SK-N-SH (cell line): ENCODE results near the gene MLC1. TPM values are rescaled to one million over a fixed set of nuclear protein-coding genes. Genes with fewer than 3 reads are reported as not detected.

Experiments
- CTCF ChIA-PET: fragments of 300-600, 350-600 bp; formaldehyde crosslinking; extraction: SDS; loops from one replicate; lab custom pipeline; 2021; lab: Yijun Ruan, JAX
- POLR2A ChIA-PET: fragments of 350-600 bp; sonication (Branson Sonifier 250); formaldehyde crosslinking; extraction: SDS; loops from one replicate; lab custom pipeline; 2020; ENCODE audit warnings: antibody characterized with exemption, inconsistent platforms; lab: Yijun Ruan, JAX
- DNase-seq: peaks from one replicate; pipeline ENCODE4 v3.0.0; 2012
- H2AFZ ChIP-seq: fragments of 200-600 bp; sonication (generic); 2 replicates; pipeline ENCODE4 v1.8.1; 2016; ENCODE audit warnings: antibody characterized with exemption, mild to moderate bottlenecking, low read depth
- H3F3A ChIP-seq: fragments of 200-600 bp; sonication (generic); replicated peaks from 2 replicates; pipeline ENCODE3; 2016; ENCODE audit warnings: antibody characterized with exemption, mild to moderate bottlenecking; ENCODE audit not compliant: insufficient read depth
- H3K27ac ChIP-seq, 2 experiments: fragments of 200-500 bp in 1 of 2; fragments of 200-600 bp in 1 of 2; sonication (Bioruptor generic) in 1 of 2; sonication (generic), shearing (Covaris generic) in 1 of 2; 2 replicates each; pipeline versions ENCODE4 v1.5.1 to v1.6.1; 2014 to 2016; ENCODE audit warnings: low read depth in 2 of 2, inconsistent platforms in 1 of 2, low read length in 1 of 2, mild to moderate bottlenecking in 1 of 2, mixed read lengths in 1 of 2
- H3K27me3 ChIP-seq: fragments of 200-600 bp; sonication (generic), shearing (Covaris generic); 2 replicates; pipeline ENCODE4 v1.6.1; 2016; ENCODE audit warnings: mixed run types; ENCODE audit not compliant: insufficient read depth
- H3K36me3 ChIP-seq, 2 experiments: fragments of 200-500 bp in 1 of 2; fragments of 200-600 bp in 1 of 2; sonication (Bioruptor generic) in 1 of 2; sonication (generic) in 1 of 2; replicated peaks in 1 of 2; 2 replicates each; pipeline versions ENCODE3 to v1.5.1; 2014 to 2016; ENCODE audit warnings: low read length in 1 of 2, mild to moderate bottlenecking in 1 of 2; ENCODE audit not compliant: insufficient read depth in 2 of 2, control insufficient read depth in 1 of 2
- H3K4me1 ChIP-seq, 2 experiments: fragments of 200-500 bp in 1 of 2; fragments of 200-600 bp in 1 of 2; sonication (Bioruptor generic) in 1 of 2; sonication (generic), shearing (Covaris generic) in 1 of 2; 2 replicates each; pipeline versions ENCODE4 v1.5.1 to v1.6.1; 2014 to 2016; ENCODE audit warnings: low read depth in 1 of 2, low read length in 1 of 2, mixed run types in 1 of 2; ENCODE audit not compliant: insufficient read depth in 2 of 2, control insufficient read depth in 1 of 2
- H3K4me2 ChIP-seq: fragments of 200-600 bp; sonication (generic), shearing (Covaris generic); 2 replicates; pipeline ENCODE4 v1.6.1; 2017; ENCODE audit warnings: mixed run types
- H3K4me3 ChIP-seq, 2 experiments: fragments of 200-500 bp in 1 of 2; fragments of 200-600 bp in 1 of 2; sonication (Bioruptor generic) in 1 of 2; sonication (generic), shearing (Covaris generic) in 1 of 2; 2 replicates each; pipeline versions ENCODE4 v1.5.1 to v1.8.1; 2014 to 2016; ENCODE audit warnings: low read depth in 2 of 2, inconsistent platforms in 1 of 2, low read length in 1 of 2, mild to moderate bottlenecking in 1 of 2, mixed read lengths in 1 of 2, moderate library complexity in 1 of 2
- H3K79me2 ChIP-seq: fragments of 200-600 bp; sonication (generic); 2 replicates; pipeline ENCODE4 v1.8.1; 2017; ENCODE audit warnings: mild to moderate bottlenecking; ENCODE audit not compliant: insufficient read depth
- H3K9ac ChIP-seq: fragments of 200-600 bp; sonication (generic); 2 replicates; pipeline ENCODE4 v1.6.1; 2017; ENCODE audit warnings: mixed run types
- H3K9me2 ChIP-seq: fragments of 200-600 bp; sonication (generic); 2 replicates; pipeline ENCODE4 v1.6.1; 2017; ENCODE audit warnings: mixed run types
- H3K9me3 ChIP-seq: fragments of 200-600 bp; sonication (generic); 2 replicates; pipeline ENCODE4 v1.6.1; 2017; ENCODE audit warnings: mixed run types, mild to moderate bottlenecking, moderate library complexity
- H4K20me1 ChIP-seq: fragments of 200-600 bp; sonication (generic); 2 replicates; pipeline ENCODE4 v1.6.1; 2017; ENCODE audit warnings: mild to moderate bottlenecking, mixed run types; ENCODE audit not compliant: insufficient read depth
- CTCF ChIP-seq: fragments of 200-600 bp; sonication (generic); IDR thresholded peaks from 2 replicates; pipeline ENCODE4 v1.6.1; 2017; ENCODE audit warnings: antibody characterized with exemption, mild to moderate bottlenecking, moderate library complexity
- GABPA ChIP-seq: IDR thresholded peaks from 2 replicates; pipeline ENCODE4 v1.4.0; 2012; ENCODE audit warnings: low read depth, mild to moderate bottlenecking
- MEF2A ChIP-seq: IDR thresholded peaks from 2 replicates; pipeline ENCODE4 v1.4.0; 2012; ENCODE audit warnings: low read depth, borderline replicate concordance
- NFIC ChIP-seq: IDR thresholded peaks from 2 replicates; pipeline ENCODE4 v1.4.0; 2012; ENCODE audit warnings: borderline replicate concordance
- REST ChIP-seq: IDR thresholded peaks from 2 replicates; pipeline ENCODE4 v1.6.1; 2012; ENCODE audit warnings: mild to moderate bottlenecking, low read depth, low read length, moderate library complexity
- TAF1 ChIP-seq: IDR thresholded peaks from 2 replicates; pipeline ENCODE4 v1.6.1; 2012; ENCODE audit warnings: low read depth, mild to moderate bottlenecking, low read length, moderate library complexity, borderline replicate concordance
- USF1 ChIP-seq: IDR thresholded peaks from 2 replicates; pipeline ENCODE4 v1.4.0; 2012; ENCODE audit warnings: low read depth, borderline replicate concordance
- YY1 ChIP-seq: IDR thresholded peaks from 2 replicates; pipeline ENCODE4 v1.4.0; 2012; ENCODE audit warnings: low read depth, mild to moderate bottlenecking
- ZBTB33 ChIP-seq: IDR thresholded peaks from 2 replicates; pipeline ENCODE4 v1.4.0; 2012; ENCODE audit warnings: low read depth, borderline replicate concordance
- WGBS: methylation state at CpG from one replicate; pipeline ENCODE4 v1.1.6; 2017; ENCODE audit warnings: low lambda C conversion rate; 5-methylcytosine and 5-hydroxymethylcytosine counted together
- polyA plus RNA-seq, 3 experiments: library from polyadenylated mRNA; depleted of rRNA; stranded (reverse); fragments of >200 nt; gene quantifications; 2 replicates each; pipeline ENCODE4 v1.2.3, GENCODE V29; 2012

The MLC1 gene
- polyA plus RNA-seq, 1 of the 3 experiments (the other 2 are of a cell fraction) = not detected

- TF ChIP-seq REST (no peak), YY1 (no peak)
These were observed 68.1 kb downstream of the MLC1 start (continued) for GRCh38 chr22:50016988-50017700.

- peak; percentile 35 for DNase-seq
- Histone ChIP-seq H3K27me3 (peaks cover 67% of the 10 kb centered on the region), H3K9me3 (no peaks in the 10 kb centered on the region), H3K9me2 (no peaks in the 10 kb centered on the region), H3F3A (no peaks in the 10 kb centered on the region), H3K36me3 (no peaks in the 10 kb centered on the region), H2AFZ (no peak overlapping the region), H3K9ac (no peak overlapping the region), H3K27ac (no peak overlapping the region), H3K4me3 (no peak overlapping the region), H3K4me1 (no peaks in the 10 kb centered on the region), H3K79me2 (no peaks in the 10 kb centered on the region), H4K20me1 (no peaks in the 10 kb centered on the region), H3K4me2 (no peak overlapping the region)
- 67% methylated on average over 9 of the region's 20 CpGs for WGBS
- POLR2A ChIA-PET = no interaction called here
- CTCF ChIA-PET = interaction anchor here (0.6 to 2.6 kb wide), 4 partner anchors 14 to 86 kb away, joined by 3 to 9 read pairs (median 8); no protein-coding TSS in a partner anchor
- TF ChIP-seq MEF2A (no peak), USF1 (no peak), ZBTB33 (no peak), CTCF (no peak), TAF1 (no peak), GABPA (no peak), NFIC (no peak)
These were observed 68.8 kb downstream of the MLC1 start for GRCh38 chr22:50016308-50016987.
